Measurements from ENCODE around the gene OXLD1.
"Not testable (repeated sequence)": the region's sequence is repeated elsewhere in the genome, so short reads cannot be mapped to it uniquely, and the experiment has no call there.

OXLD1 gene

DNA sequence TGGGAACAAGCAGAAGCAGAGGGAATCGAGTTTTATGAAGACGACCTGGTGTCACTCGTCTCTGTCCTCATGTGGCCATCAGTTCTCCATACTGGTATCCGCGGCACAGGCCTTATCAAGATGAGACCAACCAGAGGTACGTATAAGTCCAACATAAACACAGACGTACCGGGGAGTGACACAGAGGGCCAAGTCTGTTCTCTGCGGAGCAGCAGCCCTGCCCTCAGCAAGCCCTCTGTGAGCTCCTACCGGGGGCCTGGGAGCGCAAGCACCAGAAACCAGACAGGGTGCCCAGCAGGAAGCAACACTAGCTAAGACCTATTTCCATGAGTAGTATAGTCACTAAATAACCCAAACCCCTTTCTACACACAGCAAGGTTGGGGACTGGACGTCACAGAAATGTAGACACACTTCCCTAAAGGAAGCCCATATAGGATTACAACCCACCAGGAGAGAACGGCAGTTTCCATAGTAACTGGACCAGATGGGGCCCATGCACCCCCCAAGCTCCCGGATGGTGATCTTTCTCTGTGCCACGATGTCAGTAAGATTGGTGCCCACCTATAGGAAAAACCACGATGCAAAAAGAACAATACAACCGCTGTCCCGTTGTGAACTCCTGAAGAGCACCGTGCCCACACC lies 16.3 kb upstream of the OXLD1 start:
- no peak for DNase-seq

DNA sequence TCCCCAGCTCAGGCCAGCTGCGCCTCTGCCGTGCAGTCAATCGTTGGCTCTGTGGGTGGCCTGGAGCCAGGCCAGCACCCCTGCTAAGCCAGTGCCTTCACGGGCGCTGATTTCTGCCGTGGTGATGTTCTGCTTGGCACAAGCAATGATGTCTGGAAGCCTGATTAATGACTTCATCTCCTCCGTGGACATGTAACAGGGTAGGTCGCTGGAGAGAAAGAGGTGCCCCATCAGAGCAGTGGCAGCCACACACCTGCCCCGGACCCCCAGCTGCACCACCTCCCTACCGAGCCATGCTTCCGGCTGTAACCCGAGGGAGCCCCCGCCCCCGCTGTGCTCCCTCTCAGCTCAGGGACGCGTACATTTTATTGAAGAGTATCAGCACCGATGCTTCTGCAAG lies 15.3 kb upstream of the OXLD1 start:
- DNase-seq, result no peak

DNA sequence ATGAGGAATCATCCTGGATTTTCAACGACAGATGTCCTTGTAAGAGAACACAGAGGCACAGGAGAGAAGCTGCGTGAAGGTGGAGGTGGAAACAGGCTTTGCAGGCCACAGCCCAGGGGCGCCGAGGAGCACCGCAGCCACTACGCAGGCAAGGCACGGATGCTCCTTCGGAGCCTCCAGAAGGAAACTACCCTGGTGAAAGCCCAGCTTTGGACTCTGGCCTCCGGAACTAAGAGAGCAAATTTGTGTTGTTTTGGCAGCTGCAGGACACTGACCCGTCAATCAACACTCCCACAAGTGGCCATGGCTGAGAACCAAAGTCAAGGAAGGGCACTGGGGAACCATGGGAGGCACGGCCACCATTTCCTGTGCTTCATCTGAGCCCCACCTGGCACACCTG lies 13.7 kb upstream of the OXLD1 start:
- DNase-seq, result no peak

DNA sequence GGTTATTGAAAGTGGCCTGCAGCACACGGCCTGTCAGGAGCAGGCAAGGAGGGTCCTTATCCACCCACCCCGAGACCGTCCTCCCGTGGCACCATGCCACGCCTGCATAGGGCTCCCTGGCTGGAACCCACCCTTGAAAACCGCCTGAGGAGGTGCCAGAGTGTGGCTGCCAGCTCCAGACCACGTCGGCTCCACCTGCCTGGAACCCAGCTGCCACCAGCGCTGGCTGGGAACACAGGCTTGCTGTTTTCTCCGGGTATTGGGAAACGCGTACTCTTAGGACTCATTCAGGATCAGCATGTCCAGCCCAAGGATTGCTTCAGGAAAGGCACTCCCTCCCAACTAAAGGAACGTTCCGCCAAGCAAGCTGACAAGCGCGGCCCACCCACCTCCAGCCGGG lies 10.5 kb upstream of the OXLD1 start:
- DNase-seq, result no peak

DNA sequence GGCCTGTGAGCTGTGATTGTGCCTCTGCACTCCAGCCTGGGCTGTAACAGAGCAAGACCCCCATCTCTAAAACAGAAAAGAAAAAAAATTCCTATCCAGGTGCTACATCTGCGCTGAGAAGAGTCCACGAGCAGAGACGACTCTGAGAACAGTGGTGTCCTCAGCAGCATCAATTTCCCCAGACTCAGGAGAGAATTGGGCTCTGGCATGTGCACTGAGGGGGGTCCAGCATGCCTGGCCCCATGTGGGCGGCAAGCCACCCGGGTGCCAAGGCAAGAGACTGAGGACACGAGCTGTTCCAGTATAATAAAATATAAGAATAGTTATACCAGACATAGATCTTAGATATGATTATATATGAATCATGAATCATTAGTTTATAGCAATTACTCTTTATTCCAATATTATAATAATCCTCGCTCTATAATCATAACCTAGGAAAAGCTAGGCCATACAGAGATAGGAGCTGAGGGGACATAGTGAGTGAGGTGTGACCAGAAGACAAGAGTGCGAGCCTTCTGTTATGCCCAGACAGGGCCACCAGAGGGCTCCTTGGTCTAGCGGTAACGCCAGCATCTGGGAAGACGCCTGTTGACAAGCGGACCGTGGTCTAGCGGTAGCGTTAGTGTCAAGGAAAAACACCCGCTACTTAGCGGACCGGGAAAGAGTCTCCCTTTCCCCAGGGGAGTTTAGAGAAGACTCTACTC lies 9.3 kb upstream of the OXLD1 start:
- not testable (repeated sequence) for DNase-seq

DNA sequence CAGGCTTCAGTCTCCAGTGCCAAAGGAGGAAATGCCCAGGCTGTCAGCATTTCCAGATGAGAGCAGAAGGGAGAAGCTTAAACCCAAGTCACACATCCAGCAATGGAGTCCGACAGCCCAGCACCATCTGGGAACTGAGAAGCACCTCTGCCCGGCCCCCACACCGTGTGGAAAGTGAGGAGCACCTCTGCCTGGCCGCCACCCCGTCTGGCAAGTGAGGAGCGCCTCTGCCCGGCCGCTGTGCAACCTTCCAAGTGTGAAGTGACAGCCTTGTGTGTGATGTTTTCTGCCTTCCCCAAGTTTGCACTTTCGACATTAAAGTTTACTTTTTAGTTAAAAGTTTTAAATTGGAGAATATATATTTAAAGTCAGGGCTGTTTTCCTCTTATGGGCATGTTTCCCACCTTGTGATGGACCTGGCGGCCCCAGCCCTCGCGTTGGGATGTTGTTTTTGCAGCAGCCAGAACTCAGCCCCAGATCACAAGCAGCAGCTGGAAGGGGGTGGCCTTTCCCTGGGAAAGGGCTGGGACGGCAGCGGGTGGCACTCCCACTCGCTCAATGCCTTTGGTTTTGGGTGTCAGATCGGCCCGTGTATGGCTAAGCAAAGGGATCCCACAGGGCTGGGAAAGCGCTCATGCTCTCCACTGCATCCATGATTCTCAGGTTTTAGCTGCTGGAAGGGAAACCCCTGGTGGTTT lies 7.3 kb upstream of the OXLD1 start:
- DNase-seq, result no peak

DNA sequence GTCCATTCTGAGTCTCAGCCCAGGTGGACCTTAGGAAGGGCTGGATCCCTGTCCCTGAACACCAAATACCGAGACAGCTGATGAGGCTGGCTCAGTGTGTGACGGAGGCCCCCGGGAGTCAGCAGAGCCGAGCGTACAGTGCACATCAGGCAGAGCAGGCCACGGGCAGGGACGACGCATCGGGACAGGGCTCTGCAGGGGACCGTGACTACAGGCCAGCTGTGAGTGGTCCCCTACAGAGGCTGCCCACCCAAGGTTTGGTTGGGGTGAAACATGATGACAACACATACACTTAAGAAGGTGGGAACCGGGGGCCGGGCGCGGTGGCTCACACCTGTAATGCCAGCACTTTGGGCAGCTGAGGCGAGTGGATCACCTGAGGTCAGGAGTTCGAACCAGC lies 6.5 kb upstream of the OXLD1 start:
- DNase-seq, result no peak

DNA sequence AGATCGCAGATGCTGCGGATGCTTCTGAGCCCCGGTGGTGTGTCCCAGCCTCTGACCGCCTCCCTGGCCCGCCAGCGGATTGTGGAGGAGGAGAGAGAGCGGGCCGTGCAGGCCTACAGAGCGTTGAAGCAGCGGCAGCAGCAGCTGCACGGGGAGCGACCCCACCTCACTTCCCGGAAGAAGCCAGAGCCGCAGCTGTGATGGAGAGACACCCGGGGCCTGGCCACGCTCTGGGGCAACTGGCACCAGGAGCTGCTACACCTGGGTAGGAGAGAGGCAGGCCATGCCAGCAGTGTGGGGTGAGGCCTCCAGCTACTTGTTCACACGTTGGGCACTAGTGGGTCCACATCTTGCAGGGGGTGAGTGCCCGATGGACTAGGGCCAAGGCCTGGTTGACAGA lies 6.1 kb upstream of the OXLD1 start:
- no peak for DNase-seq

DNA sequence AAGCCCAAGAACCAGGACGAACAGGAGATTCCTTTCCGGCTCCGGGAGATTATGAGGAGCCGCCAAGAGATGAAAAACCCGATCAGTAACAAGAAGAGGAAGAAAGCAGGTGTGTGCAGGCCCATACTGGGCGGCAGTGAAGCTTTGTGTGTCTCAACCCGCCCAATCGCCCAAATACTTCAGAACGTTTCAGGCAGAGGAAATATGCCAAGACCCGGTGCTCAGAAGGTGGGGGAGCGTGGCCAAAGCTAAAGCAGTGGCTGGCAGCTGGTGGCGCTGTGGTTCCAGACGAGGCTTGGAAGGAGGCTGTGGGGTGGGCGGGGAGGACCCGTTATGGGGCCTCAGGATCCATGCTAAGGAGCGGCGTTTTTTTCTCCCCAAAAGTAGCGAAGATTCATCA lies 1.3 kb upstream of the OXLD1 start:
- peak; percentile 69 for DNase-seq

DNA sequence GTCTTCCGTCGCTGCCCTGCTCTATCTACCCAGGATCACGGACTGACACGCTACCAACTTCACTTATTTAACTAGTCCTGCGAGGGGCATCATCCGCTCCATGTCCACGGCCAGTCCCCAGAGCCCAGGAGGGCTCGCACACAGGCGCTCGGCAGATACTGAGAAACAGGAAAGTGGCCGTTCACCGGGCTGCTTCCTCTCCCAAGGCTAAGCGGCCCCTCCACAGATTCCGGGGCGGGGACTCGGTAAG lies 388 bp downstream of the OXLD1 start:
- DNase-seq, result no peak

DNA sequence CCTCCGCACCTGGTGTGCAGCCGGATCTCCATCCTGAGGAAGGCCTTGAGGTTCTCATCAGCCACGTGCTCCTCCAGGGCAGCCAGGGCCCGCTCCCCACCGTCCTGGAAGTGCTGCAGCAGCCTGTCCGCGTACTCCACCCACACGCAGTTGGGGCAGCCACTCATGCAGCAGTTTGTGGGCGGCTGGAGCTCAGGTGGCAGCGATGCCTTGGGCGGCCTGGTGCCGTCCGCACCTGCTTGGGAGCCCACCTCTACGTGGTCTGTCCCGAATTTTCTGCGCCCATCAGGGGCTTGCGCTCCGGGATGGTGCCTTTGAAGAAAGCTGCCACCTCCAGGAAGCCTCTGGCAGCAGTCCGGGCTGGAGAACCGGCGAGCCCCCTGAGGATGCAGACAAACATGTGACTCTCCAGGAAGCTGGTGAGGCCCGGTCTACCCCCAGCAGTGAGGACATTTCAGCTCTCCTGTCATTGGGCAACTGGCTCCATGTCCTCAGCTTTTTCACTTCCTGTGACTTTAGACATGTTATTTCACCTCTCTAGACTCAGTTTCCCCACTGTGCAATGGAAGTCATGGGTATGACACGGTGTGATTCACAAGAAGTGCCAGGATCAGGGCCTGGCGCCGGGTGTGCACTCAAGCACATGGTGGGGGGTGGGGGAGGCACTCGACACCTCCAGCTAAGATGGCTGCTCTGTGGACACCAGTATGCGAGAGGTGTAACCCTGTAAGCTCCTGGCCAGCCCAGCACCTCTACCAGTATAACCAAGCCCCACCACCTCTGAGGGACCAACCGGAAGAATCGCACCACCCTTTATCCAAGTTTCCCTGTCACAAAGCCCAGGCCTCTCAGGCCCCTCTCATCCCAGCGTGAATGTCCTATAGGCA lies 957 bp downstream of the OXLD1 start:
- no peak for DNase-seq

DNA sequence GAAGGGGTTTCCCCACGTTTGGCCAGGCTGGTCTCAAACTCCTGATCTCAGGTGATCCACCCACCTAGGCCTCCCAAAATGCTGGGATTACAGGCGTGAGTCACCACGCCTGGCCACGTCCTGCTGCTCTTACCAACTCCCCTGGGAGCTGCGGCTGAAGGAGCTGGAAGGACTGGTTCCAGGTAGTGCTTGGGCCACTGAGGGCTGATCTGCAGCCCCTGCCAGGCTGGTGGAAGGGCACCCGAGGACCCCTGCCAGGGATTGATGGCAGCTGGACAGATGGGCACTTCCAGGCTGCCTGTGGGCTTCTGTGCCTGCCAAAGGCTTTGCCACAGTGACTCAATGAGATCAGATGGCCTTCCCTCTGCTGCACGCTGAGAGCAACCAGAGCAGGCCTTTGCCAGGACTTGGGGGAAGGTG lies 2.3 kb downstream of the OXLD1 start:
- DNase-seq, result no peak

DNA sequence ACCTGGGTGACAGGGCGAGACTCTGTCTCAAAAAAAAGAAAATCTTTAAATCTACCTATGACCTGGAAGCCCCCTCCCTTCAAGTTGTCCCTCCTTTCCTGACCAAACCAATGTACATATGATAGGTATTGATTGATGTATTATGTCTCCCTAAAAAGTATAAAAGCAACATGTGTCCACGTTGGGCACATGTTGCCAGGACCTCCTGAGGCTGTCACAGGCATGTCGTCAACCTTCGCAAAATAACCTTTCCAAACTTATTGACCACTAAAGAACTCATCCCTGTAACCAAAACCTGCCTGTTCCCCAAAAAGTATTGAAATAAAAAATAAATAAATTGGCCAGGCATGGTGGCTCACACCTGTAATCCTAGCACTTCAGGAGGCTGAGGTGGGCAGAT lies 4.4 kb downstream of the OXLD1 start:
- no peak for DNase-seq

DNA sequence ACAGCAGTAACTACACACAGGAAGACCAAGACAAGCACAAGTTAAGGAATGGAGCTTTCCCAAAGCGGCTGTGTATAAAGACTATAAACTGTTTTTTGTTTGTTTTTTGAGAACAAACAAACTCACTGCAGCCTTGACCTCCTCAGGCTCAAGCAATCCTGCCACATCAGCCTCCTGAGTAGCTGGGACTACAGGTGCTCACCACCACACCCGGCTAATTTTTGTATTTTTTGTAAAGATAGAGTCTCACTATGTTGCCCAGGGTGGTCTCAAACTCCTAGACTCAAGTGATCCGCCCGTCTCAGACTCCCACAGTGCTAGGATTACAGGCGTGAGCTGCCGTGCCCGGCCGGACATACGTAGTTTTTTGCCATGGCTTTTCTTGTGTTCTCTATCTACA lies 6.0 kb downstream of the OXLD1 start:
- DNase-seq, result no peak

DNA sequence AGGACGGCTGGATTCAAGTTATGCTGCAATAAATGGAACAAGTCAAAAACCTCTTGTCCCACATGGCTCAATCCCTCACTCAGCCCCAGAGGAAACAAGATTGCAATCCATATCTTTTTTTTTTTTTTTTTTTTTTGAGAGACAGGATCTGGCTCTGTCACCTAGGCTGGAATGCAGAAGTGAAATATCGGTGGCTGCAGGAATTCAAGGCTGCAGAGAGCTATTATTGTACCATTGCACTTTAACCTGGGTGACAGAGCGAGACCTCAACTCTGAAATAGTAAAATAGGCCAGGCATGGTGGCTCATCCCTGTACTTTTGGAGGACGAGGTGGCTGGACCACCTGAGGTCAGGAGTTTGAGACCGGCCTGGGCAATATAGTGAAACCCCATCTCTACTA lies 7.4 kb downstream of the OXLD1 start:
- DNase-seq, result no peak

DNA sequence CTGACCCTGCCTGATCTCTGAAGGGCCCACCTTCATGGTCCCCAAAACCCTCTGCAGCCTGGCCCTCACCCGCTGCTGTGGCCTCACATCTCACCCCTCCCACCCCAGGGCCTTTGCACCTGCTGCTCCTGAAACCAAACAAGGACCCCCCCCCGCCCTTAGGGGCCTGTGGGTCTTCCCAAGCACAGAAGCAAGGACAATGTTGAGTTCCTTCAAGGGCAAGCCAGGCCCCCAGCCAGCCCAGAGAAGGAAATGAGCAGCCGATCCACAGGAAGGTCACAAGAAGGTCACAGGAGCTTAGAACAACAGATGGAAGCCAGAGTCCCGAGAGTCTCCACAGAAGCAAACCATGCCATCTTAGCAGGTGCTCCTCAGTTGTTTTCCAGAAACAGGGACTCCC lies 9.6 kb downstream of the OXLD1 start:
- no peak for DNase-seq

DNA sequence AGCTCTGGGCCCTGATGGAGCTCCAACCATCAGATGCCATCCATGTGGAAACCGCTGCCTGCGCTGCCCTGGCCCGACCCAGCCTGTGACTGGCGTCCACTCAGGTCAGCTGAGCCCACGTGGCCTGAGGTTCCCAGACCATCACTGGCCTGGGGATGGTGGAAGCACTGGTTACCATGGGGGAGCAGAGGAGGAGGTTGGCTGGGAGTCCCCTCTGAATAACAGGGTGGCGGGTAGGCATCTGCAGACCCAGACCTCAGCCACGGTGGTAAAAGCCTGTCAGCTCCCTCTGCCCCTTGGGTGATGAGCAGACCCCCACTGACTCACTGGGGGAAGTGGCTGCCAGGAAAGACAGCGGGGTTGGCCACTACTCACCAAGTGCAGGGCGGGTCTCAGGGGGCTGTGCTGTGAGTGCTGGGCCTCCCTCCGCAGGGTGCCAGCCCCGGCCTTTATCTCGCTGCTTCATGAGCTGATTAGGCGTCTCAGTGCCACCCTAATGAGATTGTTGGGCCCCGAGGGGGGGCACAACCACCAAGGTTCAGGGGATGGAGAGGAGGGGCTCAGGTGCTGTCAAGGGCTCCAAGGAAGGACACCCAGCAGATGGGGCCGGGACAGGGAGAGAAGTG lies 10.2 kb downstream of the OXLD1 start, which contains the start of gene PDE6G:
Gene PDE6G (minus strand): TSS at position 425 of the 626 bp plus-strand sequence. CDS start 3,237 bp downstream, outside the sequence.
- no peak for DNase-seq

DNA sequence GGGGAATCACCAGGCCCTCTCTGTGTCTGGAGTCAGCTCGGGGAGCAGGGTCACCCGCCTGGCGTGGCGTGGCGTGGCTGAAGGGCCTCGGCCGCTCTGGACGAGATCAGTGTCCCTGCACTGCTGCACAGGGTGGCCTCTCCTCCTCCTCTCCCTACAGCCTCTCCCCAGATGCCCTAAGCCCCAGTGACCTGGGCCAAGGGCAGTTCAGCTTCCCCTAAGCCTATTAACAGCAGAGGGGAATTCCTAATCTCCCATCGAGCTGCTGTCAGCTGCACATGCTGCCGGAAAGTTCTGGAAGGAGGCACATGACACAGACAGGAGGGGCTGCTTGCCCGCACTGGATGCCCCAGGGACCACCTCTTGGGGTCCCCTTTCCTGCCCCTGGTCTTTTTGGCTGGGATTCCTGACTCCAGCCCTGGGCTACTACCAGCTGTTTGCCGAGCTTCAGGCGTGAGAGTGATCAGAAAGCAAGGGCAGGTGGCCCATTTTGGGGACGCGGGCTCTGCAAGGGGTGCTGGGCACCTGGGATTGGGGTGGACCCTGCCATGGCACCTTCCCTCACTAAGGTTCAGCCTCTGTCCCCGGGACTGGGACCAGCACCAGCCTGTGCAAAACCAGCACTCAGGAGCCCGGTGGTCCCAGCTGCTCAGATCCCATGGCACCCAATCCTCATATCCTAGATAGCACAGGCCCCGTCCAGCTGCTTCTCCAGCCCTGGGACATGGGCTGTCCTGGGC lies 10.9 kb downstream of the OXLD1 start:
- no peak for DNase-seq

DNA sequence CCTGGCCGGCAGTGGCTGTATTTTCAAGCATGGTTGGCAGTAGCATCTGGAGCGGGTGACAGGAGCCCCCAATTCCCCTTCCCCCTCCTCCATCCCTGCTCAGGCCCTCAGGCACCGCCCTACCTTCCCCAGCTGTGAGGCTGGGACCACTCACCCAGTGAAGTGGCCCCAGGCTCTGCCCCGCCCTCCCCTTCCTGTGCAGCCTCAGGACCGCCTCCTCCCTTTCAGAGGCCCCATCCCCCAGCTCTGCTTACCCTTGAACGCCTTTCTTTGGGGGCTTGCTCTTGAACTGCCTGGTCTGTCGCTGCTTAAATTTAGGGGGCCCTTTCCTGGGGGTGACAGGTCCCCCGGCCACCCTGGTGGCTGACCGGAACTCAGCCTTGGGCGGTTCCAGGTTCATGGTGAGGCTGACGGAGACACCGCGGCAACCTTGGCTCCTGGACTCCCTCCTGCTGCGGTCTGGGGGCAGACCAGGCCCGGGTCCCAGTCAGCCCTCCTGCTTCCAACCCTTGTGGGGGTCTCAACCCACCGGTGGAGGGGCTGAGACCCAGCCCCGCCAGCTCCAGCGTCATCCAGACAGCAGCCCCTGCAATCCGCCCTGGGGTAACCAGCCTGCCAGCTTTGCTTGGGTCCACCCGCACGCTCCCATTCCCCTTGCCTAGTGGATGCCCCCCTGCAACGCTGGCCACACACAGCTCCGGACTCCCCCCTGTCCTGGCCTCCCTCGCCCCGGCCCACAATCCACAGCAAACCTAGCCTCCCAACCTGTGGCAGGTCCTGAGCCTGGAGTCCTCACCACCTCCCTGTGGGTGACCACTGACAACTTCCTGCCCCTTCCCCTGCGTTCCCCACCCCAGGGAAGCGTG lies 13.3 kb downstream of the OXLD1 start:
- peak; percentile 80 for DNase-seq

DNA sequence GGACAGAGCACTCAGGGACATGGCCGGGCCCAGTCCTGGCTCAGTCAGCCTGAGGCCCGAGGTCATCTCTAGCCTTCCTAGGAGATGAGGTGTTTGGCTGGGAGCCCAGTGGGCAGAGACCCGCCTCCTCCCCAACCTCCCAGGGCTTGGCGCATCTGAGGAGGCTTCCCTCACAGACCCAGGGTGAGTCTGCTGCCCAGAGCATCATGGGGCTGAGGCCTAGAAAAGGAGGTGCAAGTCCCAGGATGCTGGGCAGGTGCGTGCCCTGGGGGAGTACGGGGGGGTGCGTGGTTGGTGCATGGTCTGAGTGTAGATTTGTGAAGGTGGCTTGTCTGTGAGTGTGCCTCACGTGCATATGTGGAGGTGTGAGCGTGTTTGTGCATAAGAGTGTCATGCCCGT lies 14.7 kb downstream of the OXLD1 start:
- no peak for DNase-seq

DNA sequence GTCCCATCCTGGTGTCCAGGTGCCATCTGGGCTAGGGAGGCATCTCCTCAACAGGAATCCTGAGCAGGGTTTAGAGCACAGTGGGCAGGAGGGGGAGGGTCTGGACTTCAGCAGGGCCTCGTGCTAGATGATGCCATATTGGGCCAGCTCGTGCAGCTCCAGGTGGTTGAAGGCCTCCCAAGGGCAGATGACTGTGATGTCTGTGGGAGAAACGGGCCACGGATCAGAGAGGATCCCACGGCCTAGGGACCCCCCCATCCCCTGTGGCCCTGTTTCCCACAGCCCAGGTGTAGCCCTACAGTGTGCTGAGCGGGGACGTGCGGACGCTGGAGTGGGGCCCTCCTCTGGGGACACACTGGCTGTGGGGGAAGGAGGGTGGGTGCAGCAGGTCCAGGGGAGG lies 15.5 kb downstream of the OXLD1 start:
- DNase-seq, result no peak
